ENCODE results near the gene MAP1LC3B2. TPM values are rescaled to one million over a fixed set of nuclear protein-coding genes. Genes with fewer than 3 reads are reported as not detected.

MAP1LC3B2 gene
- total and polyA plus RNA-seq, 2 of the 8 experiments (the other 6 are each of a cell fraction or from before 2014, with no cell fraction given), result 0.39 to 1.5 TPM

- Histone ChIP-seq H3K4me2 (ENCODE audit: insufficient read depth in 1 of 2, low read depth in 2 of 2, low read length in 2 of 2) (no peak overlapping the region), H3K4ac (replicated peaks; ENCODE audit: insufficient read length, low read depth, low read length) (no peak overlapping the region), H3K79me1 (ENCODE audit: low read depth, low read length) (no peaks in the 10 kb centered on the region), H2BK15ac (ENCODE audit: low read length) (no peak overlapping the region), H3K9me3 (ENCODE audit: insufficient read depth in 2 of 2, low read depth in 1 of 2, low read length in 1 of 2) (no peaks in the 10 kb centered on the region), H4K5ac (ENCODE audit: insufficient read length, low read depth, low read length) (no peak overlapping the region), H3K27ac (ENCODE audit: low read depth, low read length) (no peak overlapping the region), H3K23ac (ENCODE audit: insufficient read length) (no peak overlapping the region), H3K23me2 (ENCODE audit: low read depth, low read length) (no peaks in the 10 kb centered on the region), H2BK20ac (ENCODE audit: low read length) (no peak overlapping the region), H3K9ac (replicated peaks in 1 of 4; ENCODE audit: extremely low read depth in 1 of 4, low read depth in 3 of 4, low read length in 3 of 4) (no peak overlapping the region), H2BK5ac (ENCODE audit: low read depth, low read length) (no peak overlapping the region), H2AFZ (ENCODE audit: low read length) (no peak overlapping the region), H4K8ac (ENCODE audit: extremely low read depth, insufficient read depth, low read length) (no peak overlapping the region), H4K91ac (replicated peaks; ENCODE audit: insufficient read length, low read length) (peak overlapping the region; percentile 50), H3K4me1 (replicated peaks in 1 of 4; ENCODE audit: control insufficient read depth in 3 of 4, insufficient read depth in 4 of 4, low read length in 3 of 4) (peaks cover 2 to 5% (median 4%) of the 10 kb centered on the region in 4 experiments), H2BK12ac (ENCODE audit: low read depth, low read length) (no peak overlapping the region), H3K56ac (replicated peaks; ENCODE audit: insufficient read length, low read depth, low read length) (no peak overlapping the region), H2BK120ac (replicated peaks; ENCODE audit: low read depth, low read length) (no peak overlapping the region), H4K20me1 (replicated peaks in 1 of 2; ENCODE audit: control insufficient read depth in 1 of 2, insufficient read depth in 2 of 2, low read length in 2 of 2) (no peaks in the 10 kb centered on the region), H2AK5ac (ENCODE audit: low read depth, low read length) (no peak overlapping the region), H3K4me3 (ENCODE audit: extremely low read depth in 1 of 4, insufficient read depth in 2 of 4, low read depth in 3 of 4, low read length in 4 of 4) (no peak overlapping the region), H3K36me3 (ENCODE audit: control insufficient read depth in 2 of 4, insufficient read depth in 4 of 4, low read length in 3 of 4) (no peaks in the 10 kb centered on the region), H3K27me3 (replicated peaks in 1 of 4; ENCODE audit: control insufficient read depth in 3 of 4, extremely low read depth in 1 of 4, insufficient read depth in 3 of 4, low read length in 3 of 4) (no peaks in the 10 kb centered on the region), H3K14ac (ENCODE audit: insufficient read length) (no peak overlapping the region), H3K79me2 (ENCODE audit: control insufficient read depth in 1 of 2, insufficient read depth in 2 of 2, low read length in 2 of 2) (no peaks in the 10 kb centered on the region), H3K18ac (ENCODE audit: extremely low read depth, low read length) (no peak overlapping the region)
- FAIRE-seq (no peak), DNase-seq (ENCODE audit: low read depth in 1 of 2, low spot score in 2 of 2) (no peak)
- POLR2A ChIA-PET (ENCODE audit: partially characterized antibody), result no interaction called here
- WGBS, 2 experiments (ENCODE audit: extremely low coverage in 1 of 2, insufficient coverage in 1 of 2, insufficient read length in 1 of 2, insufficient replicate concordance in 2 of 2, low coverage in 1 of 2, low lambda C conversion rate in 2 of 2, missing lambda C conversion rate in 1 of 2), result 85% methylated on average over 4 of the region's 4 CpGs; no CpG with 5 or more reads in 1 of the 2 experiments
- CTCF ChIA-PET (ENCODE audit: partially characterized antibody), result interaction anchor here (0.5 to 1.4 kb wide), 4 partner anchors 9 to 542 kb away, joined by 3 to 4 read pairs (median 3); no protein-coding TSS in a partner anchor
- no peak for TF ChIP-seq CEBPB (IDR thresholded peaks at IDR 0.05; ENCODE audit: low read depth, low read length)
- no peak for TF ChIP-seq CTBP2 (IDR thresholded peaks at IDR 0.05; ENCODE audit: borderline replicate concordance, insufficient read depth, insufficient read length, low read length)
- TF ChIP-seq SIRT6 (IDR thresholded peaks at IDR 0.05; ENCODE audit: low read length), result no peak
- TF ChIP-seq EP300 (IDR thresholded peaks at IDR 0.05; ENCODE audit: borderline replicate concordance in 1 of 2, low read depth in 2 of 2, low read length in 2 of 2), result no peak
- no peak for TF ChIP-seq HDAC6 (IDR thresholded peaks at IDR 0.05; ENCODE audit: low read depth, low read length)
- TF ChIP-seq POLR2AphosphoS5 (IDR thresholded peaks at IDR 0.05; ENCODE audit: low read depth, low read length), result no peak
- no peak for TF ChIP-seq TAF1 (IDR thresholded peaks at IDR 0.05; ENCODE audit: low read depth, low read length)
- TF ChIP-seq SP4 (IDR thresholded peaks at IDR 0.05; ENCODE audit: low read length), result no peak
- no peak for TF ChIP-seq TCF12 (IDR thresholded peaks at IDR 0.05; ENCODE audit: low read depth, low read length)
- no peak for TF ChIP-seq RXRA (IDR thresholded peaks at IDR 0.05; ENCODE audit: insufficient read depth, low read depth, low read length)
- no peak for TF ChIP-seq FOSL1 (IDR thresholded peaks at IDR 0.05; ENCODE audit: insufficient read depth, low read depth, low read length)
- TF ChIP-seq TBP (IDR thresholded peaks at IDR 0.05; ENCODE audit: low read depth, low read length), result no peak
- TF ChIP-seq SIN3A (conservative IDR thresholded peaks at IDR 0.05 in 1 of 2, IDR thresholded peaks at IDR 0.05 in 1 of 2; ENCODE audit: low read depth in 1 of 2, low read length in 2 of 2), result no peak
Measured at GRCh38 chr12:116556964-116557698, 2.0 kb upstream of the MAP1LC3B2 start.

All from H1 (cell line).